Activated CD8-positive, alpha-beta T cell treated with anti-CD3 and anti-CD28 coated beads, Interleukin-2, amount 10 ng/mL, durations not matched to agents 7 days and 5 days (primary cell): Measurements from ENCODE around the gene PRKG1. TPM values are rescaled to one million over a fixed set of nuclear protein-coding genes. Genes with fewer than 3 reads are reported as not detected.

Experiments used
- ATAC-seq: fragments of 150-1000 bp; cut with Tn5 transposase; one replicate; pipeline ENCODE4 v1.10.0; 2021; ENCODE audit warnings: moderate library complexity
- CTCF ChIA-PET: fragments of 350-600 bp; sonication (Branson Sonifier 250); formaldehyde crosslinking; loops from one replicate; lab custom pipeline; 2021; ENCODE audit warnings: antibody characterized with exemption; lab: Charles Lee
- POLR2A ChIA-PET: fragments of 350-600 bp; sonication (Branson Sonifier 250); formaldehyde crosslinking; loops from one replicate; lab custom pipeline; 2021; ENCODE audit warnings: antibody characterized with exemption; lab: Charles Lee
- DNase-seq: peaks from one replicate; pipeline ENCODE4 v3.0.0-alpha.2; 2020
- H3K27ac Mint-ChIP-seq: one replicate; pipeline ENCODE4 v1.8.0; 2021; ENCODE audit warnings: mild to moderate bottlenecking, mixed read lengths
- H3K27me3 Mint-ChIP-seq: one replicate; pipeline ENCODE4 v1.8.0; 2021; ENCODE audit warnings: low read depth, mixed read lengths
- H3K36me3 Mint-ChIP-seq: one replicate; pipeline ENCODE4 v1.8.0; 2021; ENCODE audit warnings: low read depth, mixed read lengths
- H3K4me1 Mint-ChIP-seq: one replicate; pipeline ENCODE4 v1.8.0; 2021; ENCODE audit warnings: low read depth, mixed read lengths
- H3K4me3 Mint-ChIP-seq: one replicate; pipeline ENCODE4 v1.8.0; 2021; ENCODE audit warnings: mild to moderate bottlenecking, mixed read lengths
- H3K9me3 Mint-ChIP-seq: one replicate; pipeline ENCODE4 v1.8.0; 2022; ENCODE audit warnings: mixed read lengths; ENCODE audit not compliant: insufficient read depth
- total RNA-seq, 2 experiments: library from RNA; stranded (reverse); gene quantifications; one replicate each; pipeline ENCODE4 v1.2.3, GENCODE V29; 2021

The PRKG1 gene
- total RNA-seq, 2 experiments from 2014 or later = not detected

GRCh38 chr10:51224671-51225161, 150.4 kb downstream of the PRKG1 start:
- Mint-ChIP-seq H3K27ac (no peak overlapping the region), H3K9me3 (no peaks in the 10 kb centered on the region), H3K27me3 (no peaks in the 10 kb centered on the region), H3K4me3 (no peak overlapping the region), H3K4me1 (no peaks in the 10 kb centered on the region), H3K36me3 (no peaks in the 10 kb centered on the region)
- no peak for DNase-seq
- ChIA-PET CTCF (no interaction called here), POLR2A (no interaction called here)
- no peak for ATAC-seq

- Mint-ChIP-seq H3K9me3 (no peaks in the 10 kb centered on the region), H3K4me1 (no peaks in the 10 kb centered on the region), H3K36me3 (no peaks in the 10 kb centered on the region), H3K4me3 (no peak overlapping the region), H3K27me3 (no peaks in the 10 kb centered on the region), H3K27ac (no peak overlapping the region)
- ATAC-seq (no peak), DNase-seq (no peak)
- ChIA-PET CTCF (no interaction called here), POLR2A (no interaction called here)
Observed at GRCh38 chr10:51227897-51228713, 153.8 kb downstream of the PRKG1 start.

- ChIA-PET CTCF (no interaction called here), POLR2A (no interaction called here)
- Mint-ChIP-seq H3K27ac (no peak overlapping the region), H3K27me3 (no peaks in the 10 kb centered on the region), H3K4me1 (no peaks in the 10 kb centered on the region), H3K9me3 (no peaks in the 10 kb centered on the region), H3K4me3 (no peak overlapping the region), H3K36me3 (no peaks in the 10 kb centered on the region)
- no peak for DNase-seq
- ATAC-seq = no peak
Observed at GRCh38 chr10:51228714-51229100, 154.4 kb downstream of the PRKG1 start.

- Mint-ChIP-seq H3K27me3 (no peaks in the 10 kb centered on the region), H3K9me3 (no peaks in the 10 kb centered on the region), H3K4me1 (no peaks in the 10 kb centered on the region), H3K27ac (no peak overlapping the region), H3K4me3 (no peak overlapping the region), H3K36me3 (no peaks in the 10 kb centered on the region)
- ChIA-PET POLR2A (no interaction called here), CTCF (no interaction called here)
- no peak for ATAC-seq
- no peak for DNase-seq
Observed at GRCh38 chr10:51230887-51231585, 156.7 kb downstream of the PRKG1 start.

- Mint-ChIP-seq H3K4me1 (no peaks in the 10 kb centered on the region), H3K36me3 (no peaks in the 10 kb centered on the region), H3K27me3 (no peaks in the 10 kb centered on the region), H3K4me3 (no peak overlapping the region), H3K27ac (no peak overlapping the region), H3K9me3 (no peaks in the 10 kb centered on the region)
- DNase-seq = no peak
- ChIA-PET CTCF (no interaction called here), POLR2A (no interaction called here)
- no peak for ATAC-seq
Observed at GRCh38 chr10:51231754-51232153, 157.5 kb downstream of the PRKG1 start.

- no peak for ATAC-seq
- no peaks in the 10 kb centered on the region for H3K4me1 Mint-ChIP-seq
- no peaks in the 10 kb centered on the region for H3K27me3 Mint-ChIP-seq
- no peaks in the 10 kb centered on the region for H3K9me3 Mint-ChIP-seq
- H3K36me3 Mint-ChIP-seq = no peaks in the 10 kb centered on the region
- no peak overlapping the region for H3K27ac Mint-ChIP-seq
- H3K4me3 Mint-ChIP-seq = no peak overlapping the region
- no peak for DNase-seq
- POLR2A ChIA-PET = no interaction called here
- CTCF ChIA-PET = no interaction called here
Observed at GRCh38 chr10:51233337-51234100, 159.2 kb downstream of the PRKG1 start.

- POLR2A ChIA-PET = no interaction called here
Observed at GRCh38 chr10:51235865-51236264, 161.6 kb downstream of the PRKG1 start.

GRCh38 chr10:51239006-51239405, 164.7 kb downstream of the PRKG1 start:
- POLR2A ChIA-PET = no interaction called here
- H3K27me3 Mint-ChIP-seq = no peaks in the 10 kb centered on the region
- no peaks in the 10 kb centered on the region for H3K4me1 Mint-ChIP-seq
- ATAC-seq (no peak), DNase-seq (no peak)
- CTCF ChIA-PET = no interaction called here
- H3K36me3 Mint-ChIP-seq = no peaks in the 10 kb centered on the region
- H3K9me3 Mint-ChIP-seq = no peaks in the 10 kb centered on the region
- H3K4me3 Mint-ChIP-seq = no peak overlapping the region
- H3K27ac Mint-ChIP-seq = no peak overlapping the region

More at GRCh38 chr10:51235865-51236264, 161.6 kb downstream of the PRKG1 start:
- Mint-ChIP-seq H3K27me3 (no peaks in the 10 kb centered on the region), H3K27ac (no peak overlapping the region), H3K9me3 (no peaks in the 10 kb centered on the region), H3K4me1 (no peaks in the 10 kb centered on the region), H3K4me3 (no peak overlapping the region), H3K36me3 (no peaks in the 10 kb centered on the region)
- ATAC-seq (no peak), DNase-seq (no peak)
- CTCF ChIA-PET = no interaction called here

- DNase-seq (no peak), ATAC-seq (no peak)
- Mint-ChIP-seq H3K4me1 (no peaks in the 10 kb centered on the region), H3K4me3 (no peak overlapping the region), H3K27ac (no peak overlapping the region), H3K36me3 (no peaks in the 10 kb centered on the region), H3K9me3 (no peaks in the 10 kb centered on the region), H3K27me3 (no peaks in the 10 kb centered on the region)
- POLR2A ChIA-PET = no interaction called here
- CTCF ChIA-PET = no interaction called here
Observed at GRCh38 chr10:51241461-51241860, 167.2 kb downstream of the PRKG1 start.

- CTCF ChIA-PET = no interaction called here
- no peak overlapping the region for H3K27ac Mint-ChIP-seq
- H3K4me1 Mint-ChIP-seq = no peaks in the 10 kb centered on the region
- H3K36me3 Mint-ChIP-seq = no peaks in the 10 kb centered on the region
- ATAC-seq (no peak), DNase-seq (no peak)
- no peak overlapping the region for H3K4me3 Mint-ChIP-seq
- POLR2A ChIA-PET = no interaction called here
- no peaks in the 10 kb centered on the region for H3K9me3 Mint-ChIP-seq
- no peaks in the 10 kb centered on the region for H3K27me3 Mint-ChIP-seq
Observed at GRCh38 chr10:51242393-51242792, 168.1 kb downstream of the PRKG1 start.

GRCh38 chr10:51244309-51244708, 170.0 kb downstream of the PRKG1 start:
- no peaks in the 10 kb centered on the region for H3K27me3 Mint-ChIP-seq
- no peak overlapping the region for H3K27ac Mint-ChIP-seq
- DNase-seq (no peak), ATAC-seq (no peak)
- no peaks in the 10 kb centered on the region for H3K9me3 Mint-ChIP-seq
- no peaks in the 10 kb centered on the region for H3K36me3 Mint-ChIP-seq
- H3K4me3 Mint-ChIP-seq = no peak overlapping the region
- no peaks in the 10 kb centered on the region for H3K4me1 Mint-ChIP-seq
- ChIA-PET CTCF (no interaction called here), POLR2A (no interaction called here)
